Keratinocyte (primary cell): ENCODE measurements around the gene ZNF862. TPM values are rescaled to one million over a fixed set of nuclear protein-coding genes. Genes with fewer than 3 reads are reported as not detected.

Source experiments
- DNase-seq: peaks from one replicate; pipeline ENCODE4 v3.0.0-alpha.2; 2011; ENCODE audit warnings: low read depth, missing footprints, low spot score
- FAIRE-seq: peaks from 2 replicates; lab custom pipeline; 2011; peaks lifted over from hg19 to GRCh38; lab: Jason Lieb, UNC
- H2AFZ ChIP-seq: 2 replicates; pipeline ENCODE4 v1.6.0; 2012; ENCODE audit warnings: low read length, control low read depth, inconsistent platforms; ENCODE audit not compliant: control insufficient read depth
- H3K27ac ChIP-seq: 2 replicates; pipeline ENCODE4 v1.5.1; 2011; ENCODE audit warnings: low read length; ENCODE audit not compliant: control insufficient read depth, insufficient read depth
- H3K27me3 ChIP-seq: 3 replicates; pipeline ENCODE4 v1.6.0; 2011; ENCODE audit warnings: low read length; ENCODE audit not compliant: control insufficient read depth, insufficient read depth; ENCODE audit errors: extremely low read depth
- H3K36me3 ChIP-seq, 2 experiments: 2 replicates in 1 of 2; 3 replicates in 1 of 2; pipeline ENCODE4 v1.5.1; 2011; ENCODE audit warnings: low read length in 2 of 2, mild to moderate bottlenecking in 1 of 2; ENCODE audit not compliant: control insufficient read depth in 2 of 2, insufficient read depth in 2 of 2; ENCODE audit errors: extremely low read depth in 1 of 2
- H3K4me1 ChIP-seq: 3 replicates; pipeline ENCODE4 v1.5.1; 2011; ENCODE audit warnings: low read length; ENCODE audit not compliant: control insufficient read depth, insufficient read depth; ENCODE audit errors: extremely low read depth
- H3K4me2 ChIP-seq: 3 replicates; pipeline ENCODE4 v1.6.0; 2011; ENCODE audit warnings: low read depth, low read length; ENCODE audit not compliant: control insufficient read depth, insufficient read depth; ENCODE audit errors: extremely low read depth
- H3K4me3 ChIP-seq, 3 experiments: fragments of 200-600 bp in 1 of 3; sonication (generic) in 1 of 3; 2 replicates in 2 of 3; 3 replicates in 1 of 3; pipeline ENCODE4 v1.5.1; 2011 to 2016; ENCODE audit warnings: low read length in 3 of 3, mild to moderate bottlenecking in 3 of 3, control low read depth in 2 of 3, inconsistent platforms in 1 of 3, low read depth in 1 of 3, mixed read lengths in 1 of 3, mixed run types in 1 of 3, moderate library complexity in 1 of 3; ENCODE audit not compliant: control insufficient read depth in 2 of 3, insufficient read depth in 2 of 3; ENCODE audit errors: extremely low read depth in 1 of 3
- H3K79me2 ChIP-seq: 2 replicates; pipeline ENCODE4 v1.6.0; 2012; ENCODE audit warnings: low read length; ENCODE audit not compliant: control insufficient read depth, insufficient read depth
- H3K9ac ChIP-seq: 3 replicates; pipeline ENCODE4 v1.6.0; 2011; ENCODE audit warnings: low read length; ENCODE audit not compliant: control insufficient read depth, insufficient read depth; ENCODE audit errors: extremely low read depth
- H3K9me1 ChIP-seq: 3 replicates; pipeline ENCODE4 v1.6.0; 2011; ENCODE audit warnings: low read length; ENCODE audit not compliant: control insufficient read depth, insufficient read depth; ENCODE audit errors: extremely low read depth
- H3K9me3 ChIP-seq: 2 replicates; pipeline ENCODE4 v1.5.1; 2012; ENCODE audit warnings: low read depth, low read length; ENCODE audit not compliant: control insufficient read depth
- H4K20me1 ChIP-seq: 3 replicates; pipeline ENCODE4 v1.6.0; 2011; ENCODE audit warnings: low read length; ENCODE audit not compliant: control insufficient read depth, insufficient read depth; ENCODE audit errors: extremely low read depth
- CTCF ChIP-seq, 3 experiments: IDR thresholded peaks in 1 of 3; conservative IDR thresholded peaks in 1 of 3; optimal IDR thresholded peaks in 1 of 3; 2 replicates in 2 of 3; 3 replicates in 1 of 3; pipeline versions ENCODE3 to v1.5.1; 2011; ENCODE audit warnings: low read length in 3 of 3, mild to moderate bottlenecking in 3 of 3, moderate library complexity in 2 of 3, control low read depth in 1 of 3, inconsistent platforms in 1 of 3; ENCODE audit not compliant: insufficient read depth in 2 of 3; ENCODE audit errors: extremely low read depth in 1 of 3
- EZH2 ChIP-seq: IDR thresholded peaks from one replicate; pipeline ENCODE4 v1.6.1; 2012; ENCODE audit warnings: inconsistent platforms, mild to moderate bottlenecking, low read length, moderate library complexity
- dilution Hi-C: fragments of 300-500 bp; cut with MboI; formaldehyde crosslinking; loops from one replicate; pipeline ENCODE4 v1.7.0; 2020; ENCODE audit warnings: low sequenced_read_pairs; ENCODE audit not compliant: extremely low pct_ligation_motif_present
- polyA plus RNA-seq, 5 experiments: library from polyadenylated mRNA; depleted of rRNA in 3 of 5; stranded (reverse) in 3 of 5; stranded (forward) in 1 of 5; unstranded in 1 of 5; fragments of >200 nt; gene quantifications; 1 replicate in 1 of 5; 2 replicates in 3 of 5; 3 replicates in 1 of 5; pipeline versions ENCODE4 v1.2.1 to v1.2.3, GENCODE V29; 2011 to 2012; ENCODE audit warnings: missing spikeins in 2 of 5, low read depth in 1 of 5, low replicate concordance in 1 of 5

The ZNF862 gene
- polyA plus RNA-seq, 1 donor (not counting 4 experiments of a cell fraction or from before 2014, with no cell fraction given): 10.1 TPM

- dilution Hi-C loops: no loop called here
- H3K9me1 ChIP-seq: no peaks in the 10 kb centered on the region
- DNase-seq (no peak), FAIRE-seq (no peak)
- H4K20me1 ChIP-seq: no peaks in the 10 kb centered on the region
- no peak overlapping the region for H3K4me3 ChIP-seq
- peaks cover 2% of the 10 kb centered on the region for H3K4me1 ChIP-seq
- no peaks in the 10 kb centered on the region for H3K9me3 ChIP-seq
- peaks cover 10% of the 10 kb centered on the region for H3K27me3 ChIP-seq
- H2AFZ ChIP-seq: no peak overlapping the region
- no peaks in the 10 kb centered on the region for H3K79me2 ChIP-seq
- H3K9ac ChIP-seq: no peak overlapping the region
- TF ChIP-seq CTCF (optimal IDR thresholded peaks at IDR 0.05 in 1 of 3, IDR thresholded peaks at IDR 0.05 in 1 of 3, conservative IDR thresholded peaks at IDR 0.05 in 1 of 3; ENCODE audit: extremely low read depth in 1 of 3, insufficient read depth in 2 of 3, low read length in 3 of 3) (no peak), EZH2 (no peak)
- no peak overlapping the region for H3K27ac ChIP-seq
- no peaks in the 10 kb centered on the region for H3K36me3 ChIP-seq
- H3K4me2 ChIP-seq: no peak overlapping the region
These were observed 40.4 kb upstream of the ZNF862 start for GRCh38 chr7:149797771-149798170.

DNA sequence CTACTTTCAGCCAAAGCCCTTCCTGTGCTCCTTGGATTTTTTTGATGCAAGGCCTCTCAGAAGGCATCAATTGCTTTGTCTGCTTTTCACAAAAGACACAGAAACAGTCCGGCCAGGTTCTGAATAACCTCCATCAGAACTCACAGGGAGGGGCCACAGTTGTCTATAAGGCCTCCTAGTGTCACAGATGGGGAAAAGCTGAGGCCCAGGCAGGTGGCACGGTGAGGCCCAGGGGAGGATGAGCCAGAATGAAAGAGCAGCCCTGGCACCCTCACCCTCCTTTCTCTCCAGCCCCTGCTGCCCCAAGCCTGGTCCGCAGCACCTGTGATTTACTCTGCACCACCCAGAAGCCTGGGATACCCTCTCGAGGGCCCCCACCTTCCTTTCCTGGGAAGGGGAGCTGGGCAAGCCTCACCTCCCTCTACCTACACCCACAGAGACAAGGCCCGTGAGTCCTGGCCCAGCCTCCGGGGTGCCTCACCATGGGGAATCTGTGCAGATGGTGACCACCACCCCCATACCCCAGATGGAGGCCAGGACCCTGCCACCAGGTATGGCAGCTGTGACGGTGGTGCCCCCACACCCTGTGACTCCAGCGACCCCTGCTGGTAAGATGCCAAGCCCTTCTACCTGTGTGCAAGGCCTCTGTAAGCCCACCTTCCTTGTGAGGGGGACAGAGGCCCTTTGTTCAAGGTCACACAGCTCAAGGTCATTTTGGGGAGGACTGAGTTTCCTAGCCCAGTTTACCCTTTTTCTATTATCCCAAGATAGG is 38.6 kb upstream of the ZNF862 start:
- Histone ChIP-seq H3K4me1 (no peaks in the 10 kb centered on the region), H3K79me2 (no peaks in the 10 kb centered on the region), H3K27me3 (peaks cover 4% of the 10 kb centered on the region), H3K4me2 (no peak overlapping the region), H3K36me3 (no peaks in the 10 kb centered on the region), H2AFZ (no peak overlapping the region), H3K9me1 (no peaks in the 10 kb centered on the region), H4K20me1 (no peaks in the 10 kb centered on the region), H3K4me3 (no peak overlapping the region), H3K27ac (no peak overlapping the region), H3K9me3 (no peaks in the 10 kb centered on the region), H3K9ac (no peak overlapping the region)
- dilution Hi-C loops: no loop called here
- TF ChIP-seq CTCF (optimal IDR thresholded peaks at IDR 0.05 in 1 of 3, IDR thresholded peaks at IDR 0.05 in 1 of 3, conservative IDR thresholded peaks at IDR 0.05 in 1 of 3; ENCODE audit: extremely low read depth in 1 of 3, insufficient read depth in 2 of 3, low read length in 3 of 3): peak; percentile 18 to 59 (median 47)
- no peak for TF ChIP-seq EZH2
- no peak for FAIRE-seq
- no peak for DNase-seq
